Mesenteric fat pad (tissue), 1 donor: Measurements from ENCODE around the gene ALG2. TPM values are rescaled to one million over a fixed set of nuclear protein-coding genes. Genes with fewer than 3 reads are reported as not detected.
"Not testable (repeated sequence)": the region's sequence is repeated elsewhere in the genome, so short reads cannot be mapped to it uniquely, and the experiment has no call there.

Source experiments
- DNase-seq: peaks from one replicate; pipeline ENCODE4 v3.0.0-alpha.2; 2020; ENCODE audit warnings: low spot score
- total RNA-seq: library from RNA; stranded (reverse); fragmentation: NEBNext Ultra II Directional; extraction: Animal tissue kit (Norgen Biotek cat#: 25700); gene quantifications from one replicate; pipeline ENCODE4 v1.2.1, GENCODE V29; 2021
- donor health status: DM: yes; HTN: yes; CAD: no.

The ALG2 gene
- total RNA-seq, 1 donor from 2014 or later = 37.1 TPM

GRCh38 chr9:99238331-99238730 is 16.6 kb upstream of the ALG2 start:
- no peak for DNase-seq

- DNase-seq = not testable (repeated sequence)
Measured at GRCh38 chr9:99237849-99238248, 16.1 kb upstream of the ALG2 start.

- DNase-seq = no peak
Measured at GRCh38 chr9:99237356-99237755, 15.6 kb upstream of the ALG2 start.

DNA sequence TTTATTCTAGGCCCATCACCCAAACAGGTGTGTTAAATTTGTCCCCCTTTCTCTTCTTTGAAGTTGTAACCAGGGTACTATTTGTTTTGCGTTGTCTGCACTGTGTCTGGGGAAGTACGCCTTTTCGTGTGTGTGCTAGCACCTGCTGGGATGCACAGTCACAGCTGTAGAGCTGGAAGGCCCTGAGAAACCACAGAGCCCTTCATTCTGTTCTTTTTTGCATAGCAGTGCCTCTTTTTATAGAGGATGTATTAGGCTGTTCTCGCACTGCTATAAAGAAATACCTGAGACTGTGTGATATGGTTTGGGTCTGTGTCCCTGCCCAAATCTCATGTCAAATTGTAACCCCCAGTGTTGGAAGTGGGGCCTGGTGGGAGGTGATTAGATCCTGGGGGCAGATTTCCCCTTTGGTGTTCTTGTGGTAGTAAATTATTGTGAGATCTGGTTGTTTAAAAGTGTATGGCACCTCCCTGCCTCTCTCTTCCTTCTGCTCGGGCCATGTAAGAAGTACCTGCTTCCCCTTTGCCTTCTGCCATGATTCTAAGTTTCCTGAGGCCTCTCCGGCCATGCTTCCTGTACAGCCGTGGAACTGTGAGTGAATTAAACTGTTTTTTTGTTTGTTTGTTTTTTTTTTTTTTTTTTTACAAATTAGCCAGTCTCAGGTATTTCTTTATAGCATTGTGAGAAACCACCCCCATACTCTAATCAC is 14.3 kb upstream of the ALG2 start:
- DNase-seq = no peak

- no peak for DNase-seq
Measured at GRCh38 chr9:99235069-99235468, 13.3 kb upstream of the ALG2 start.

DNA sequence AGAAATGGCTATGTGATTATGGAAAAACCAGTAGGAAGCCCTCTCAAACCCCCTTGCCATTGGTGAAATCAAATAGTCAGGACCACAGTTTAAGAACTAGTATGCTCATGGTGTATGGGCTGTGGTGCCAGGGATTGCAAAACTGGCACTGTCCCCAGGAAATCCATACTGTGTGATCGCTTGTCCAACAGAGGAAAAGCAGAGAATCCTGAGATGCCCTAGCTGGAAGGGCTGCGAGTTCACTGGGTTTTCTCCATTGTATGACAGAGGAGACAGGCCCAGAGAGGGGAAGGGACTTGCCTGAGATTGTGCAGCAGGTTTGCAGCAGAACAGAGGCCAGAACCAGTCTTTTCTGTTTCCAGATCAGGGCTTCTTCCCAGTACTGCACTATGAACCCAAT is 12.9 kb upstream of the ALG2 start:
- no peak for DNase-seq

DNA sequence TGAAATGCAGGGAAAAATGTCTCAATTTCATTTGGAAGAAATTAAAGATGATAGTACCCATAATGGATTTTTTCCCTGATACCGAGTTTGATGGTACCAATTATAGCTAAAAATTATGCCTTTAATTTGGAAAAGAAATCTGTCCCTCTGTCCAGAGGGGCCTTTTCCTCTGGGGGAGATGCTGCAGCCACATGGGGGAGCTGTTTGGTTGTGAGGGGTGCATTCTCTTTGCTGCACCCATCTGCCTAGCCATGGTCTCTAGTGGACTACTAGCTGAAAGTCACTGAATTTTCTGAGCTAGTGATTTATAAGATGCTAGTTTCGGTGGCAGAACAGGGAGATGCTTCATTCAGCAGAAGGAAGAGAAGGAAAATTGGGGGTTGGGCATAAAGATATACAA is 10.0 kb upstream of the ALG2 start:
- no peak for DNase-seq

- no peak for DNase-seq
Measured at GRCh38 chr9:99230206-99230605, 8.5 kb upstream of the ALG2 start.

DNA sequence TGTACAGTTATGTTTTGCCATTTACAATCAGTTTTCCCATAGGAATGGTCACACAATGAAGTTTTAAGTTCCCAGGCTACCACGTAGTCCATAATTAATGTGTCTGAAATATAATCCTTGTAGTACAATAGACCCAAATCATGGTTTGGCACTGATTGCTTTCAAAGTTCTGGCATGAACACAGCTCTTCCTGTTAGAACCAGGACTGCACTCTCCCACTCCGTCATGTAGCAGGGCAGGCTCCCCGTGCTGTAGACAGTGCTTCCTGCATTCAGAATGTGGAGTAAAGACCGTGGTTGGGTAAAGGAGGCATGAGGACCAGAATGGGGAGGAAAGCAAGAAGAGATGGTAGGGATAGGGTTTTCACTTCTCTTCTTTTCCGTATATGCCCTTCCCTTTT is 4.3 kb upstream of the ALG2 start:
- no peak for DNase-seq

DNA sequence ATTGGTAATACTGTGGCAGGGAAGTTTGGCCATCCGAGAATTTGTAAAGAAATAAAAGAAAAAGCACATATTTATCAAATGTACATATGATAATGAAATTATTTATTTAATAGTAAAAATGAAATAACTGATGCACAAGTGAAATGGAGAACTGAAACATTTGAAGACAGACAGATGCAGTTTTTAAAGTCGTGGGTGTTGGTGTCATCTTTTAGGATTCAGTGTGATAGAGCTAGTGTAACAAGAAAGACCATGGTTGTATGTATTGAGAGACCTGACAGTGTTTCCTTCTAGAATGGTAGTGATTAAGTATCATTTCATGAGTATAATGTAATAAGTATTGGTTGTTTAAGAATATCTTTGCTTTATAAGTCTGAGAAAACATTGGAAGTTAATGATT is 2.7 kb upstream of the ALG2 start:
- DNase-seq = no peak

DNA sequence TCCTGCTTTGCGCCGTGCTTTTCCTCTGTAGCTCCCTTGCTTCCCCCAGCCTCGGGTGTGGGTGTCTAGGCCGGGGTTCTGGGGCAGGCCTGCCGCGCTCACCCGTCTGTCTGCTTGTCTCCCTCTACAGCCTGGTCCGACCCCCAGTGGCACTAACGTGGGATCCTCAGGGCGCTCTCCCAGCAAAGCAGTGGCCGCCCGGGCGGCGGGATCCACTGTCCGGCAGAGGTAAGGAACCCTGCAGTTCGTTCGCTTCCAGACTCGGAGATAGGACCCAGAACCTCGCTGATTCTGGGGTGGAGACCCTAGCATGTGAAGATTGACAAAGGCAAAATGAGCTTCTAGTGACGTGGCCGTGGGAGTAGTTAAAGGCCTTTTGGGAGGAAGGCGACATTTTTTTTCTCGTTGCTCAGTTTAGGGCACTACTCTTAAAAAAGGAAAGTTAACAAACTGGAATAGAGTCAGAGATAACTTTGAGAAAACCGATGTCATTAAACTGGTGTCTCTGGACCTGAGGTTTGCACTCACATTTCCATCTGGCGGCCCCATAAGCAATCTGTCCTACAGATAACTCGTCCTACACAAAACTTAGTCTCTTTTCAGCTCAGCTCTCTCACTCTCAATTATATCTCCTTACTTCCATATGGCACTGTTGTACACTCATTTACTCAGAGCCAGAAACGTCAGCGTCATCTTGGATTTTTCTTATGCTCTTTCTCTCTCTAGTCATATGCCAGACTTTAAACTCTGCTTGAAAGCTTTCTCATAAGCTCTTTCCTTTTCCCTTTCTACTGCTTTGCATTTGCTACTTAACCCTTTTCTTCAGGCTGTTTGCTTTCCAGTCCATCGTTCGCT is 901 bp upstream of the ALG2 start:
- no peak for DNase-seq

- DNase-seq = no peak
Measured at GRCh38 chr9:99221266-99221620, 499 bp downstream of the ALG2 start.

GRCh38 chr9:99220011-99220410 is 1.7 kb downstream of the ALG2 start:
- DNase-seq = no peak

- no peak for DNase-seq
Measured at GRCh38 chr9:99216073-99216472, 5.7 kb downstream of the ALG2 start.

GRCh38 chr9:99213197-99213596 is 8.5 kb downstream of the ALG2 start:
- DNase-seq = no peak

DNA sequence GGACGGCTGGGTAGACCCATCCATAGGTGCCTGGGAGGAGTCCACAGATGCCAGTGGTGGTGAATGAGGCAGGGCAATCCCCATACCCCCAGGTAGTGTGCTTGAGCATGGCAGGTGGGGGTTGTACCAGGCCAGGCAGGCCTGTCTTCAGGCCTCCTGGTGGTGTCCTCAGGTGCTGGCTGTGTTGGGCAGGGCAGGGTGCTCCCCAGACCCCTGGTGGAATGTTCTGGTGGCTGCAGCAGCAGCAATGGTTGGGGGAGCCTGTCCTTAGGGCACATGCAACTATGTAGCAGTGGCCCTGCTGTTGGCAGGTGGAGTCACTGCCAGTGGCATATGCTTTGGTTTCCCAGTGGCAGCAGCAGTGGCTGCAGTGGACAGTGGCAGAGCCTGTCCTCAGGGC is 10.0 kb downstream of the ALG2 start:
- no peak for DNase-seq

GRCh38 chr9:99210572-99210971 is 11.2 kb downstream of the ALG2 start:
- DNase-seq = no peak

DNA sequence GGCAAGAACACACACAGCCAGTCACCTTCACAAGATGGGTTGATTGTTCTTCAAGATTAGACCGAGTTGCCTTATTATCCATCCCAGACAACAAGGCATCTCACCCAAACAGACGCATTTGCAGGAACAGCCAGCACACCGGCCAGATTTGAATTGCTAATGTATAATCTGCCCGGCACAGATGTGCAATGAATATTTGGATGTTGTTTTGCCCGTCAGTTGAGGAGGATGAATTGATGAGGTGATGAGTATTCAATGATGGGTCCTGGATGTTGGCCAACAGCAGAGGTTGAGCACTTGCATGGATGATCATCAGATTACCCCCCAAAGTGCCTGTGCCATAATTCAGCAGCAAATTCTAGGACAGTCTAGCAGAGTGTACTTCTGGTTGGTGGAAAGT is 20.1 kb downstream of the ALG2 start:
- DNase-seq = no peak

DNA sequence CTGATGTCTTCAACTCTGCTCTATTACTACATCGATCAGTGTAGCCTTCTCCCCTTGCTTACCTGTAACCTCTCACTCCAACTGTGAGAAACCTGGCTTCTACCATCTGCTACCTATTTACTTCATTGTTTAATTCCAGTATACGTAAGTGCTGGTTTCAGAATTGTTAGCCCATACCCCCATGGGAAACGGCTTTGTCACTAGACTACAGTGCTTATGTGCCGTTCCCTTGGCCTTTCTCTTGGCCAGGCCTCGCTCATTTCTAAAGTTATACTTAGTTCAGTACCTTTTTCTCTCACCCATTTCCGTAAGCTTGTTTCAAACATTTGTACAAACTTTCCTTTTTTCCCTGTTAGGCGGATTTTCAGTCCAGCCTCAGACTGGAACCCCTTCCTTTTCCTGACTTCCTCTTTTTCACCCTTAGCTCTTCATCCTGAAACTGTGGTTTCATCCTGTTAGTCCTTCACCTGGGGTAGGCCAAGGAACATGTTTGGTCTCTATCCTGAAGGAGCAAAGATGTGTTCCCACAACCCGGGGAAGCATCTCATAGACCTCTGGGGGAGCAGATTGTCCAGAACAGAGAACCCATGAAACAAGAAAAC is 21.7 kb downstream of the ALG2 start:
- DNase-seq = no peak

GRCh38 chr9:99197987-99198386 is 23.8 kb downstream of the ALG2 start:
- DNase-seq = no peak

- DNase-seq = no peak
Measured at GRCh38 chr9:99197124-99197630, 24.6 kb downstream of the ALG2 start.

DNA sequence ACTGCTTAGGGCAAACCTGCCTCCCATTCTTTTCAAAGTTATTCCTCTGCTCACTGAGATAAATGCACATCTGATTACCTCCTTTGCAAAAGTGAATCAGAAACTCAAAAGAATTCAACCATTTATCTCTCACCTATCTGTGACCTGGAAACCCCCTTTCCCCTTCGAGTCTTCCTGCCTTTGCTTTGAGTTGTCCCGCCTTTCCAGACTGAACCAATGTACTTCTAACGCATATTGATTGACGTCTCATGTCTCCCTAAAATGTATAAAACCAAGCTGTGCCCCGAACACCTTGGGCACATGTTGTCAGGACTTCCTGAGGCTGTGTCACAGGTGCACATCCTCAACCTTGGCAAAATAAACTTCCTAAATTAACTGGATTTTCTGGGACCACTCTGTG is 25.3 kb downstream of the ALG2 start:
- not testable (repeated sequence) for DNase-seq
